A673 (cell line): ENCODE measurements around the gene KRT6C.

ENCODE experiments used
- CTCF ChIP-seq: fragments of 300-800, 200-600 bp; sonication (generic); conservative IDR thresholded peaks from 2 replicates; pipeline ENCODE4 v1.5.1; 2017; ENCODE audit warnings: low read depth, mild to moderate bottlenecking, antibody characterized with exemption, low read length, moderate library complexity, mixed read lengths
- EZH2 ChIP-seq: fragments of 200-600 bp; sonication (generic); IDR thresholded peaks from 2 replicates; pipeline ENCODE4 v1.6.1; 2017; ENCODE audit warnings: borderline replicate concordance, low read depth, mild to moderate bottlenecking, mixed read lengths, antibody characterized with exemption, low read length; ENCODE audit not compliant: poor library complexity, severe bottlenecking

- no peak for TF ChIP-seq CTCF
- TF ChIP-seq EZH2 = no peak
Observed at GRCh38 chr12:52436000-52436827, 37.4 kb downstream of the KRT6C start.
